ENCODE data around the gene TBC1D9B. TPM values are rescaled to one million over a fixed set of nuclear protein-coding genes. Genes with fewer than 3 reads are reported as not detected.

TBC1D9B gene
- total RNA-seq, 4 donors from 2014 or later = 56.1 to 65.9 (median 62.7) TPM

DNA sequence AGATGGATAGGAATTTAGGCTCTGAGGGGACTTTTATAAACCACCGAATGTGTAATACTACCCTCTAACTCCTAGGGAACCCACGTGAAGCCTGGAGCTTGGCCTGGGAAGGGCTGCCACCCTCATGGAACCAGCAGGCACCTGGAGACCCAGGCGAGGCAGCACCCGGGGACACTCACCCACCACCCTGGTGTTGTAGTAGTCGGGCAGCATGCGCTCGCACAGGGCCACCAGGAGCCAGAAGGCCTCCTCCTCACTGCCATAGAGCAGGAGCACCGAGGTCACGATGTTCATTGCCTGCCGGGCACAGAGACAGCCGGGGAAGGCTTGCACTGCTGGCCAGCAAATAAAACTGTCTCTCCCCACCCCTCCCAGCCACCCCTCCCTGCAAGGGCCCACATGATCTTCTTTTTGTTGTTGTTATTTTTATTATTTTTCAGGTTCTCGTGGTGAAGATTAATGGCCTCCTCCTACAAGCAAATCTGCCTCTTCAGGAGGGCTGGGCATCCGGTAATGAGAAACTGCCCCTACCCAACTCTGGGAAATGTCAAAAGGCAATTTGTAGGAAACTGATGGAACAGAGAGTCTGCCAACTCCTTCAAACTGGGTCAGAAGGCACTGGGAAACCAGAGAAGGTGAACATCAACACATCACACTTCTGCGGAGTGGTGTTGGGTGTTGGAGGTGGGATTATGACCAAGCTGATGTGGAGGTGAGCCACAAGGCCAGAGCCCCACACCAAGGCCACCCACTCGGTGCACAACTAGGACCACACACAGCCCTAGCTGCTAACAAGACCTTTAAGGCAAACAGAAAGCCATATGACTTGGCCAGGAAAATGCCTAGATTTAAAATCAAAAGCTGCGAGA is 31.7 kb downstream of the TBC1D9B start:
- H3K36me3 ChIP-seq = peaks cover 0 to 78% of the 10 kb centered on the region in 2 donors
- intact Hi-C loops (cut with DNase I; ENCODE audit: low total_unique reads) (no loop called here), in situ Hi-C loops (cut with MboI; ENCODE audit: low sequenced_read_pairs in 4 of 4) (no loop called here)
- H3K27me3 ChIP-seq = no peaks in the 10 kb centered on the region
- peak overlapping the region; percentile 31 to 79 (median 53) for H3K27ac ChIP-seq
- no peak overlapping the region for H3K4me3 ChIP-seq
- DNase-seq = no peak
- peaks cover 8 to 17% of the 10 kb centered on the region in 2 donors for H3K4me1 ChIP-seq
- TF ChIP-seq, protein P1, sequence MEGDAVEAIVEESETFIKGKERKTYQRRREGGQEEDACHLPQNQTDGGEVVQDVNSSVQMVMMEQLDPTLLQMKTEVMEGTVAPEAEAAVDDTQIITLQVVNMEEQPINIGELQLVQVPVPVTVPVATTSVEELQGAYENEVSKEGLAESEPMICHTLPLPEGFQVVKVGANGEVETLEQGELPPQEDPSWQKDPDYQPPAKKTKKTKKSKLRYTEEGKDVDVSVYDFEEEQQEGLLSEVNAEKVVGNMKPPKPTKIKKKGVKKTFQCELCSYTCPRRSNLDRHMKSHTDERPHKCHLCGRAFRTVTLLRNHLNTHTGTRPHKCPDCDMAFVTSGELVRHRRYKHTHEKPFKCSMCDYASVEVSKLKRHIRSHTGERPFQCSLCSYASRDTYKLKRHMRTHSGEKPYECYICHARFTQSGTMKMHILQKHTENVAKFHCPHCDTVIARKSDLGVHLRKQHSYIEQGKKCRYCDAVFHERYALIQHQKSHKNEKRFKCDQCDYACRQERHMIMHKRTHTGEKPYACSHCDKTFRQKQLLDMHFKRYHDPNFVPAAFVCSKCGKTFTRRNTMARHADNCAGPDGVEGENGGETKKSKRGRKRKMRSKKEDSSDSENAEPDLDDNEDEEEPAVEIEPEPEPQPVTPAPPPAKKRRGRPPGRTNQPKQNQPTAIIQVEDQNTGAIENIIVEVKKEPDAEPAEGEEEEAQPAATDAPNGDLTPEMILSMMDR (IDR thresholded peaks at IDR 0.05 in 4 of 5, conservative IDR thresholded peaks at IDR 0.05 in 1 of 5) = no peak
- no peak for TF ChIP-seq POLR2A (IDR thresholded peaks at IDR 0.05)
- ATAC-seq = peak; percentile 33 to 76
- no peaks in the 10 kb centered on the region for H3K9me3 ChIP-seq

GRCh38 chr5:179874536-179875292 is 33.0 kb downstream of the TBC1D9B start:
- TF ChIP-seq, protein P1 (IDR thresholded peaks at IDR 0.05 in 4 of 5, conservative IDR thresholded peaks at IDR 0.05 in 1 of 5) = no peak
- TF ChIP-seq POLR2A (IDR thresholded peaks at IDR 0.05) = no peak
- no peak overlapping the region for H3K4me3 ChIP-seq
- H3K27me3 ChIP-seq = no peaks in the 10 kb centered on the region
- H3K9me3 ChIP-seq = no peaks in the 10 kb centered on the region
- no peak overlapping the region for H3K27ac ChIP-seq
- H3K36me3 ChIP-seq = peaks cover 0 to 88% of the 10 kb centered on the region in 2 donors
- no peak for DNase-seq
- intact Hi-C loops (cut with DNase I; ENCODE audit: low total_unique reads) = no loop called here
- in situ Hi-C loops (cut with MboI; ENCODE audit: low sequenced_read_pairs in 4 of 4) = loop anchor here in 1 of 4 donors (25.0 kb wide), 1 partner anchor 112 kb away; no protein-coding TSS in a partner anchor
- ATAC-seq = no peak
- H3K4me1 ChIP-seq = peaks cover 11 to 17% of the 10 kb centered on the region in 2 donors

DNA sequence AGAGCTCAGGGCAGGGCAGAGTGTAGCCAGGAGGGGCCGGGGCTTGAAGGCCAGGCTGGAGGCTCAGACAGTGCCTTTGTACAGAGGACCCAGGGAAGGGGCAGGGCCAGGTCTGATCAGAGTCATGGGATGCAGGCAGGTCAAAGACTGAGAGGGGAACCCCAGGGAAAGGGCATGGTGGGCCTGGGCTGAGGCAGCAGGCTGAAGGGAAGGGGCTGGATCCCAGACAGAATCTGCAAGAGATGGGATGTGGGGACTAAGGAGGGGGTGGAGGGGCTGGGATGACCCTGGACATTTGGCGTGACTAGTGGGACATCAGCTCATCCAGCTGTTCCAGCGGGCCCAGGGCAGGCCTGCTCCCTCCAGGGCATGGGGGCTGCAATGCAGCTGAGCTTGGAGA is 33.6 kb downstream of the TBC1D9B start:
- no peak overlapping the region for H3K27ac ChIP-seq
- in situ Hi-C loops (cut with MboI; ENCODE audit: low sequenced_read_pairs in 4 of 4) = loop anchor here in 1 of 4 donors (25.0 kb wide), 1 partner anchor 112 kb away; no protein-coding TSS in a partner anchor
- intact Hi-C loops (cut with DNase I; ENCODE audit: low total_unique reads) = no loop called here
- DNase-seq (no peak), ATAC-seq (no peak)
- no peaks in the 10 kb centered on the region for H3K9me3 ChIP-seq
- peaks cover 0 to 88% of the 10 kb centered on the region in 2 donors for H3K36me3 ChIP-seq
- H3K4me3 ChIP-seq = no peak overlapping the region
- TF ChIP-seq, protein P1 (IDR thresholded peaks at IDR 0.05 in 4 of 5, conservative IDR thresholded peaks at IDR 0.05 in 1 of 5) = no peak
- TF ChIP-seq POLR2A (IDR thresholded peaks at IDR 0.05) = no peak
- peaks cover 11 to 17% of the 10 kb centered on the region in 2 donors for H3K4me1 ChIP-seq
- no peaks in the 10 kb centered on the region for H3K27me3 ChIP-seq

DNA sequence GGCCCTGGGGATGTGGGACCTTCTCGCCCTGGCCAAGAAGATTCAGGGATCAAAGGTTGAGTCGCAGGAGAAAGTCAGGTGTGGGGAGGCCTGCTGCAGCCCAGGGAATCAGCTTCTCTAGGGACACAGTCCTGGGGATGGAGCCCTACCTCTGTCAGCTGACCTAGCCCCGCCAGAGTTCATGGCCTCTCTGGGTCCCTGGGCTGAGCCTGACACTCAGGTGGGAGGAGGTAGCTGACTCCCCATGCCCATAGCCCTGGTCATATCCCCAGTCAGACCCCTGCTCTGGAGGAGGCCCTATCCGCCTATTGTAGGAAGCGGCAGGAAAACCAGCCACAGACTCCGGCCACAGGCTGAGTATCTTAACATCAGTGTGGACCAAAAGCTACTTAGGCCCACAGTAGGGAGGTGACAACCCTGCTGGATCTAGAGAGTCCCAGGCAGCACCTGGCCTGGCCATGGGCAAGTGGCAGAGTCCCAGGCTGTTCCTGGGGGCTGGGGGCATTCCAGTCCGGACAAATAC is 34.0 kb downstream of the TBC1D9B start:
- in situ Hi-C loops (cut with MboI; ENCODE audit: low sequenced_read_pairs in 4 of 4) (loop anchor here in 1 of 4 donors (25.0 kb wide), 1 partner anchor 111 kb away; no protein-coding TSS in a partner anchor), intact Hi-C loops (cut with DNase I; ENCODE audit: low total_unique reads) (no loop called here)
- no peaks in the 10 kb centered on the region for H3K27me3 ChIP-seq
- peaks cover 0 to 86% of the 10 kb centered on the region in 2 donors for H3K36me3 ChIP-seq
- H3K4me3 ChIP-seq = no peak overlapping the region
- no peaks in the 10 kb centered on the region for H3K9me3 ChIP-seq
- H3K4me1 ChIP-seq = peaks cover 11 to 17% of the 10 kb centered on the region in 2 donors
- DNase-seq (no peak), ATAC-seq (no peak)
- no peak overlapping the region for H3K27ac ChIP-seq
- TF ChIP-seq, protein P1 (IDR thresholded peaks at IDR 0.05 in 4 of 5, conservative IDR thresholded peaks at IDR 0.05 in 1 of 5) = no peak
- TF ChIP-seq POLR2A (IDR thresholded peaks at IDR 0.05) = no peak

Measured in gastrocnemius medialis (tissue), 4 donors.